Adrenal gland (tissue), 12 donors: ENCODE results near the gene RNU6-7. TPM values are rescaled to one million over a fixed set of nuclear protein-coding genes. Genes with fewer than 3 reads are reported as not detected.

Experiments
- DNase-seq, 7 donors: peaks; one replicate each; pipeline ENCODE4 v3.0.0-alpha.2; 2019 to 2020
- H3K27ac ChIP-seq, 5 donors: fragments of 200-600 bp; sonication (generic) in 4 of 5; 1 replicate in 3 of 5; 2 replicates in 2 of 5; pipeline versions ENCODE4 v1.5.1 to v1.8.0; 2016 to 2020; ENCODE audit warnings: mild to moderate bottlenecking in 1 of 5
- H3K27me3 ChIP-seq: fragments of 200-600 bp; 2 replicates; pipeline ENCODE4 v1.8.0; 2021
- H3K36me3 ChIP-seq, 2 donors: fragments of 200-600 bp; replicated peaks in 1 of 2; 1 replicate in 1 of 2; 2 replicates in 1 of 2; pipeline versions ENCODE4 v1.5.1 to v1.8.0; 2018 to 2022
- H3K4me1 ChIP-seq, 2 donors: fragments of 200-600 bp; replicated peaks in 1 of 2; 1 replicate in 1 of 2; 2 replicates in 1 of 2; pipeline versions ENCODE4 v1.5.1 to v1.8.0; 2018 to 2021
- H3K4me3 ChIP-seq, 4 donors: fragments of 200-600 bp; sonication (generic) in 3 of 4; one replicate each; pipeline ENCODE4 v1.5.1; 2016 to 2018
- H3K9me3 ChIP-seq, 3 donors: fragments of 200-600 bp; sonication (generic) in 1 of 3; replicated peaks in 1 of 3; 1 replicate in 2 of 3; 2 replicates in 1 of 3; pipeline versions ENCODE4 v1.5.1 to v1.8.0; 2016 to 2021
- POLR2A ChIP-seq, 2 donors: fragments of 450-650 bp; IDR thresholded peaks; one replicate each; pipeline ENCODE4 v1.6.1; 2017; ENCODE audit warnings: antibody characterized with exemption in 2 of 2, mild to moderate bottlenecking in 2 of 2, moderate library complexity in 1 of 2
- WGBS, 4 donors: extraction: QIAGEN DNeasy Blood & Tissue Kit in 2 of 4; methylation state at CpG; one replicate each; pipeline versions ENCODE4 v1.1.5 to v1.1.7; 2013 to 2017; 5-methylcytosine and 5-hydroxymethylcytosine counted together
- intact Hi-C, 2 donors: fragments of 100-400 bp; cut with DNase I; formaldehyde crosslinking; loops; one replicate each; pipeline versions ENCODE4 v1.14.1 to v1.15.0; 2022 to 2023
- polyA plus RNA-seq, 3 donors: library from polyadenylated mRNA; stranded (reverse); fragments of 200-250 nt in 2 of 3; fragments of 350-450 nt in 1 of 3; fragmentation: Illumina TruSeq in 1 of 3; extraction: RNeasy Lipid Tissue Mini Kit (QIAGEN cat#74804) in 1 of 3; gene quantifications; one replicate each; pipeline ENCODE4 v1.2.3, GENCODE V29; 2013 to 2014
- total RNA-seq, 9 donors: library from RNA; depleted of rRNA in 4 of 9; stranded (reverse); fragments of >200 nt in 4 of 9; fragments of 120-200 nt in 1 of 9; fragmentation: NEBNext Ultra II Directional in 1 of 9; extraction: Animal tissue kit (Norgen Biotek cat#: 25700) in 1 of 9; gene quantifications; one replicate each; pipeline versions ENCODE4 v1.1.0 to v1.2.4, GENCODE V29; 2013 to 2023
- TF ChIP-seq, protein P1 (sequence below), 6 experiments: fragments of 450-650 bp in 4 of 6; fragments of 200-600 bp in 2 of 6; sonication (generic) in 1 of 6; IDR thresholded peaks; 1 replicate in 5 of 6; 2 replicates in 1 of 6; pipeline versions ENCODE4 v1.5.1 to v1.8.0; 2016 to 2021; ENCODE audit warnings: antibody characterized with exemption in 6 of 6, mild to moderate bottlenecking in 2 of 6, moderate library complexity in 1 of 6
- donor health status: healthy with polysubstance abuse.
- donor health status: Bipolar disorder and iron deficiency.
- donor health status: DM: yes; HTN: yes; CAD: no.
- donor health status: DM: no; HTN: no; CAD: no.
- donor health status: DM: no; HTN: no; CAD: no.
- donor health status: DM: yes; HTN: yes; CAD: no.

Gene RNU6-7
- total and polyA plus RNA-seq, 12 donors, result not detected

GRCh38 chr14:32217301-32217700 is 15.5 kb downstream of the RNU6-7 start:
- WGBS, 4 donors, result 54 to 70% (median 57%) methylated on average over 5 of the region's 5 CpGs
- TF ChIP-seq, protein P1, sequence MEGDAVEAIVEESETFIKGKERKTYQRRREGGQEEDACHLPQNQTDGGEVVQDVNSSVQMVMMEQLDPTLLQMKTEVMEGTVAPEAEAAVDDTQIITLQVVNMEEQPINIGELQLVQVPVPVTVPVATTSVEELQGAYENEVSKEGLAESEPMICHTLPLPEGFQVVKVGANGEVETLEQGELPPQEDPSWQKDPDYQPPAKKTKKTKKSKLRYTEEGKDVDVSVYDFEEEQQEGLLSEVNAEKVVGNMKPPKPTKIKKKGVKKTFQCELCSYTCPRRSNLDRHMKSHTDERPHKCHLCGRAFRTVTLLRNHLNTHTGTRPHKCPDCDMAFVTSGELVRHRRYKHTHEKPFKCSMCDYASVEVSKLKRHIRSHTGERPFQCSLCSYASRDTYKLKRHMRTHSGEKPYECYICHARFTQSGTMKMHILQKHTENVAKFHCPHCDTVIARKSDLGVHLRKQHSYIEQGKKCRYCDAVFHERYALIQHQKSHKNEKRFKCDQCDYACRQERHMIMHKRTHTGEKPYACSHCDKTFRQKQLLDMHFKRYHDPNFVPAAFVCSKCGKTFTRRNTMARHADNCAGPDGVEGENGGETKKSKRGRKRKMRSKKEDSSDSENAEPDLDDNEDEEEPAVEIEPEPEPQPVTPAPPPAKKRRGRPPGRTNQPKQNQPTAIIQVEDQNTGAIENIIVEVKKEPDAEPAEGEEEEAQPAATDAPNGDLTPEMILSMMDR (IDR thresholded peaks at IDR 0.05), result no peak
- TF ChIP-seq POLR2A (IDR thresholded peaks at IDR 0.05), result no peak
- Histone ChIP-seq H3K27me3 (no peaks in the 10 kb centered on the region), H3K4me3 (no peak overlapping the region), H3K36me3 (no peaks in the 10 kb centered on the region), H3K9me3 (no peaks in the 10 kb centered on the region), H3K27ac (no peak overlapping the region), H3K4me1 (no peaks in the 10 kb centered on the region)
- intact Hi-C loops, result no loop called here
- no peak for DNase-seq

DNA sequence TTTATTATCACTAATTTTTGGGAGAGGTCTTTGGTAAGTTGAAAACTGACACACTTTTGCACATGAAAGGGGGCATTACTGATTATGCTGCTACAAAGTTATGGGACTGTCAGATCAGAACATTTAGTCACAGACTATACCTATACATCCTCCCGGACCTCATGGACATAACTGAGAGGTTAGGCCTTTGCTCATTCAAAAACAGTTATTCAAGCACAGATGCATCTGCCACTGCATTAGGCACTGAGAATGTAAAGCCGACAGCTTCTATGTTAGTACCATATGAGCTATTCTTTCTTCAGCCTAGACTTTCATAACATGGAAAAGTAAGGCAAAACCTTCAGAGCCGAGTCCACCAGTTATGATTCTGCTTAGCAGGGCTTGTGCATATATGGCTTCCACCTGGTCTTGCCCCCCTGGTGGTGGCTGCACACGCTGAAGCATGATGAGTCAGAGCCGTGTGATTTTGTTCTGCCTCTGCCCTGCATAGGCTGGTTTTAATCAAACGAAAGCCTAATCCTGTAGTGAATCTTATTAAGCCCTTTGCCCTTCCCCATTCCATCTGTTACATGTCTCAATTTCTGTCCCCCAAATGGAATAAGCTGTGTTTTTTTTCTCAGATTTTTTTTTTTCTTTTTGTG is 23.0 kb downstream of the RNU6-7 start:
- TF ChIP-seq POLR2A (IDR thresholded peaks at IDR 0.05), result no peak
- TF ChIP-seq, protein P1 (IDR thresholded peaks at IDR 0.05), result peak; percentile 21 to 57 (median 50)
- intact Hi-C loops, result no loop called here

GRCh38 chr14:32225378-32225920 is 23.6 kb downstream of the RNU6-7 start:
- no peaks in the 10 kb centered on the region for H3K27me3 ChIP-seq
- peak overlapping the region in 3 of 5 donors; percentile 40 to 57 (median 54) for H3K27ac ChIP-seq
- no peak overlapping the region for H3K4me3 ChIP-seq
- no peak for DNase-seq
- H3K4me1 ChIP-seq, result peaks cover 12 to 22% of the 10 kb centered on the region in 2 donors
- no peaks in the 10 kb centered on the region for H3K9me3 ChIP-seq
- 25 to 100% (median 38%) methylated on average over 1 of the region's 1 CpG for WGBS, 4 donors
- no peaks in the 10 kb centered on the region for H3K36me3 ChIP-seq
- TF ChIP-seq, protein P1 (IDR thresholded peaks at IDR 0.05), result no peak
- TF ChIP-seq POLR2A (IDR thresholded peaks at IDR 0.05), result no peak
- intact Hi-C loops, result no loop called here

More for the DNA sequence above, 23.0 kb downstream of the RNU6-7 start:
- Histone ChIP-seq H3K4me1 (peaks cover 12 to 16% of the 10 kb centered on the region in 2 donors), H3K27me3 (no peaks in the 10 kb centered on the region), H3K27ac (peak overlapping the region in 3 of 5 donors; percentile 15 to 54 (median 40)), H3K4me3 (no peak overlapping the region), H3K9me3 (no peaks in the 10 kb centered on the region), H3K36me3 (no peaks in the 10 kb centered on the region)
- WGBS, 4 donors, result 32 to 59% (median 53%) methylated on average over 5 to 6 of the region's 6 CpGs
- peak; percentile 51 to 74 (median 70) for DNase-seq

DNA sequence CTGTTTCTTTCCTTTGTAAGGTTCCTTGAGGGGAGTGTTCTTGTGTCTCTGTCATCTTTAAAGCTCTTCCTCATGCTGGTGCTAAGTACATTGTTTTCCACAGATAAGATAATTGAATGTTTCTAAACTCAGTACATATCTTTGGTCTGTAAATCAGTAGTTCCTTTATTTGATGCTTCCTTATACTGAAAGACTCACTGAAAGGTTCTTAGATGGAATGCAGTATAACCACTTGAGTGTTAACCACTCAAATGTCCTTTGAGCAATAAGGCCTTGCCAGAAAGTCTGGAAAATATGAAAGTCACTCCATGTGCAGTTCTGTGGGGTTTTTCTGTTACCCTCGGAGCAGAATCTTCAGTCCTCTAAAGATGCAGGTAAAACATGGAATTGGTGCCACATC is 24.2 kb downstream of the RNU6-7 start:
- Histone ChIP-seq H3K4me3 (no peak overlapping the region), H3K9me3 (no peaks in the 10 kb centered on the region), H3K27ac (no peak overlapping the region), H3K27me3 (no peaks in the 10 kb centered on the region), H3K36me3 (no peaks in the 10 kb centered on the region), H3K4me1 (peaks cover 18 to 28% of the 10 kb centered on the region in 2 donors)
- intact Hi-C loops, result no loop called here
- TF ChIP-seq POLR2A (IDR thresholded peaks at IDR 0.05), result no peak
- TF ChIP-seq, protein P1 (IDR thresholded peaks at IDR 0.05), result no peak
- DNase-seq, result no peak
- WGBS, 4 donors, result 94 to 100% (median 97%) methylated on average over 1 of the region's 1 CpG
